Measurements from ENCODE around the gene SYT15. TPM values are rescaled to one million over a fixed set of nuclear protein-coding genes. Genes with fewer than 3 reads are reported as not detected.
A peak's percentile ranks its signal among the peaks of the same experiment; 100 is the strongest.

SYT15 gene
- total RNA-seq, 1 donor from 2014 or later, result 12.5 TPM

DNA sequence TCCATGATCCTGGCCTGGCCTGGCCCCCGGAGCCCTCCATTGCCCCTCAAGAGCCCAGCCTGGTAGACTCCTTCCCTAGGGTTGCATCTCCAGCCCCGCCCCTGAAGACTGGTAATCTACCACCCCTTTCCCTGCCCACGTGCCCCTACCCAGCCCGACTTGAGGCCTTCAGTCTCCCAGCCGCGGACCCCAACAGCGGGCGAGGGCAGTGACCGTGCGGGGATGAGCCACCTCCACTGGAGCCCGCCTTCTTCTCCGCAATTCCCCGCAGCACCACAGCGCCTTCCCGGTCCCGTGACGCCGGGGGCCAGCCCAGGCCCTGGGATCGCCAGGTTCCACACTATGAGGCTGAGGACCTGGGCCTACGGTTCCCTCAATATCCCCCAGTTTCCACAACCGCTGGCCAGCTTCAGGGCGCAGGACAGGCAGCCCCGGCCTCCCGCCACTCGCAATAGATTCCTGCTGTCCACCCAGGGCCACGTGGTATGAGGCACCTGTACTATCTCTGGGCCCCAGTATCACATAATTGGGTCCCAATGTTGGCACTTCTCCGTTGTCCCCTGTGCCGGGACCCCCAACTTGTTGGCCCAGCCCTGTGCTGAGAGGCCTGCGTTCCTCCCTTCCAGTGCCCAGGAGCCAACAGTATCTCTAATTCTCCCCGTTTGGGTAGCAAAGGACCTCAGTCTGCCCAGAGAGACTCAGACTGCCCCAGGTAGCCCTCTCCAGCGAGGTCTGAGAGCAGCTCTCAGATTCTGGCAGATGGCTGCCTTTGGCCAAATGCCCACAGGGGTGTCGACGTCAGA lies 21.4 kb upstream of the SYT15 start:
- peak; percentile 89 for DNase-seq (ENCODE audit: extremely low spot score, unreplicated experiment)
- Mint-ChIP-seq H3K9me3 (ENCODE audit: unreplicated experiment) (no peaks in the 10 kb centered on the region), H3K27me3 (ENCODE audit: unreplicated experiment) (peaks cover 2% of the 10 kb centered on the region), H3K36me3 (ENCODE audit: unreplicated experiment) (no peaks in the 10 kb centered on the region), H3K4me3 (ENCODE audit: unreplicated experiment) (peak overlapping the region; percentile 75), H3K4me1 (ENCODE audit: unreplicated experiment) (peaks cover 12% of the 10 kb centered on the region), H3K27ac (ENCODE audit: unreplicated experiment) (peak overlapping the region; percentile 40)
- TF ChIP-seq, protein P1, sequence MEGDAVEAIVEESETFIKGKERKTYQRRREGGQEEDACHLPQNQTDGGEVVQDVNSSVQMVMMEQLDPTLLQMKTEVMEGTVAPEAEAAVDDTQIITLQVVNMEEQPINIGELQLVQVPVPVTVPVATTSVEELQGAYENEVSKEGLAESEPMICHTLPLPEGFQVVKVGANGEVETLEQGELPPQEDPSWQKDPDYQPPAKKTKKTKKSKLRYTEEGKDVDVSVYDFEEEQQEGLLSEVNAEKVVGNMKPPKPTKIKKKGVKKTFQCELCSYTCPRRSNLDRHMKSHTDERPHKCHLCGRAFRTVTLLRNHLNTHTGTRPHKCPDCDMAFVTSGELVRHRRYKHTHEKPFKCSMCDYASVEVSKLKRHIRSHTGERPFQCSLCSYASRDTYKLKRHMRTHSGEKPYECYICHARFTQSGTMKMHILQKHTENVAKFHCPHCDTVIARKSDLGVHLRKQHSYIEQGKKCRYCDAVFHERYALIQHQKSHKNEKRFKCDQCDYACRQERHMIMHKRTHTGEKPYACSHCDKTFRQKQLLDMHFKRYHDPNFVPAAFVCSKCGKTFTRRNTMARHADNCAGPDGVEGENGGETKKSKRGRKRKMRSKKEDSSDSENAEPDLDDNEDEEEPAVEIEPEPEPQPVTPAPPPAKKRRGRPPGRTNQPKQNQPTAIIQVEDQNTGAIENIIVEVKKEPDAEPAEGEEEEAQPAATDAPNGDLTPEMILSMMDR (IDR thresholded peaks at IDR 0.05), result no peak

DNA sequence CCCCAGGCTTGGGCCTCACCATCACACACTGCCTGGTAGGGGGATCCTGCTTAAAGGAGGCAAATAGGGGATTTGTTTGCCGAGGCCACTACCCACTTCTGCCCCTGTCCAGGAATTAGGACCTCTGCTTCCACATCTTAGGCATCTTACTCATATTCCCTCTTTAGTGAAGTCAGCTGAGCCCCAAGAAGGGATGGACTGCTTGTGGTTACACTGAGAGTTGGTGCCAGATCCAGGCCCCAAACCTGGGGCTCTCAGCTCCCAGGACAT lies 20.9 kb upstream of the SYT15 start:
- no peak overlapping the region for H3K27ac Mint-ChIP-seq (ENCODE audit: unreplicated experiment)
- H3K4me1 Mint-ChIP-seq (ENCODE audit: unreplicated experiment), result peaks cover 12% of the 10 kb centered on the region
- TF ChIP-seq, protein P1 (IDR thresholded peaks at IDR 0.05), result no peak
- no peak for DNase-seq (ENCODE audit: extremely low spot score, unreplicated experiment)
- peak overlapping the region; percentile 75 for H3K4me3 Mint-ChIP-seq (ENCODE audit: unreplicated experiment)
- H3K27me3 Mint-ChIP-seq (ENCODE audit: unreplicated experiment), result peaks cover 2% of the 10 kb centered on the region
- no peaks in the 10 kb centered on the region for H3K36me3 Mint-ChIP-seq (ENCODE audit: unreplicated experiment)
- H3K9me3 Mint-ChIP-seq (ENCODE audit: unreplicated experiment), result no peaks in the 10 kb centered on the region

- Mint-ChIP-seq H3K27ac (ENCODE audit: unreplicated experiment) (no peak overlapping the region), H3K27me3 (ENCODE audit: unreplicated experiment) (peaks cover 2% of the 10 kb centered on the region), H3K4me3 (ENCODE audit: unreplicated experiment) (peak overlapping the region; percentile 75), H3K36me3 (ENCODE audit: unreplicated experiment) (no peaks in the 10 kb centered on the region), H3K9me3 (ENCODE audit: unreplicated experiment) (no peaks in the 10 kb centered on the region), H3K4me1 (ENCODE audit: unreplicated experiment) (peaks cover 12% of the 10 kb centered on the region)
- DNase-seq (ENCODE audit: extremely low spot score, unreplicated experiment), result peak; percentile 85
- TF ChIP-seq, protein P1 (IDR thresholded peaks at IDR 0.05), result no peak
These were observed 20.3 kb upstream of the SYT15 start for GRCh38 chr10:46558392-46559185.

- no peaks in the 10 kb centered on the region for H3K9me3 Mint-ChIP-seq (ENCODE audit: unreplicated experiment)
- no peak overlapping the region for H3K27ac Mint-ChIP-seq (ENCODE audit: unreplicated experiment)
- no peak overlapping the region for H3K4me3 Mint-ChIP-seq (ENCODE audit: unreplicated experiment)
- no peaks in the 10 kb centered on the region for H3K36me3 Mint-ChIP-seq (ENCODE audit: unreplicated experiment)
- DNase-seq (ENCODE audit: extremely low spot score, unreplicated experiment), result peak; percentile 80
- H3K4me1 Mint-ChIP-seq (ENCODE audit: unreplicated experiment), result peaks cover 12% of the 10 kb centered on the region
- peaks cover 2% of the 10 kb centered on the region for H3K27me3 Mint-ChIP-seq (ENCODE audit: unreplicated experiment)
- TF ChIP-seq, protein P1 (IDR thresholded peaks at IDR 0.05), result no peak
These were observed 19.7 kb upstream of the SYT15 start for GRCh38 chr10:46559231-46559671.

- no peak overlapping the region for H3K27ac Mint-ChIP-seq (ENCODE audit: unreplicated experiment)
- H3K36me3 Mint-ChIP-seq (ENCODE audit: unreplicated experiment), result no peaks in the 10 kb centered on the region
- H3K4me1 Mint-ChIP-seq (ENCODE audit: unreplicated experiment), result peaks cover 12% of the 10 kb centered on the region
- H3K27me3 Mint-ChIP-seq (ENCODE audit: unreplicated experiment), result peaks cover 2% of the 10 kb centered on the region
- DNase-seq (ENCODE audit: extremely low spot score, unreplicated experiment), result peak; percentile 84
- no peak overlapping the region for H3K4me3 Mint-ChIP-seq (ENCODE audit: unreplicated experiment)
- H3K9me3 Mint-ChIP-seq (ENCODE audit: unreplicated experiment), result no peaks in the 10 kb centered on the region
- TF ChIP-seq, protein P1 (IDR thresholded peaks at IDR 0.05), result no peak
These were observed 18.5 kb upstream of the SYT15 start for GRCh38 chr10:46560381-46560780.

Data from osteocyte (in vitro differentiated cells).